ENCODE measurements around the gene ENPP6.
A peak's percentile ranks its signal among the peaks of the same experiment; 100 is the strongest.
"Not testable (repeated sequence)": the region's sequence is repeated elsewhere in the genome, so short reads cannot be mapped to it uniquely, and the experiment has no call there.

Gene ENPP6

GRCh38 chr4:184053434-184053833 is 164.2 kb downstream of the ENPP6 start:
- no peak overlapping the region for H3K4me3 Mint-ChIP-seq
- peaks cover 5% of the 10 kb centered on the region for H3K27me3 Mint-ChIP-seq
- no peak for DNase-seq
- H3K9me3 Mint-ChIP-seq = peaks cover 6% of the 10 kb centered on the region
- CTCF ChIA-PET = no interaction called here
- H3K36me3 Mint-ChIP-seq = no peaks in the 10 kb centered on the region
- no peaks in the 10 kb centered on the region for H3K4me1 Mint-ChIP-seq
- H3K27ac Mint-ChIP-seq = no peak overlapping the region

DNA sequence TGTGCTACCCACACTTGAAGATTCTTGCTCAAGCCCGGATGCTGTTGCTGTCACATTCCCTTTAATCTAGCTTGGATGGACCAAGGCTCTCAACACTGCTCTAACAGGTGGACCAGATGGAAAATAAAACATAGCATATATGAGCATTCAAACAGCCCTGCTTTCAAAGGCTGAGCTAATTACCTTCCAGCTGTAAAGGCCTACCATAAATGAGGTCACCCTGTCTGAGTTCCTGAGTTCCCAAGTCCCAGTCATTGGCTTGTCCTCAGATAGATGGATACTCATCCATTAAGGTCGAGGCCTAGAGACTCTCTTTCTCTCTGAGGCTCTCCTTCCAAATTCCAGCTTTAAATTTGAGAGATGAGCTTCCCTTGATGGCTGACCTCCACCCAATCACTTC is 165.1 kb downstream of the ENPP6 start:
- H3K27me3 Mint-ChIP-seq = peaks cover 5% of the 10 kb centered on the region
- peaks cover 6% of the 10 kb centered on the region for H3K9me3 Mint-ChIP-seq
- no peak for DNase-seq
- no peaks in the 10 kb centered on the region for H3K4me1 Mint-ChIP-seq
- no peaks in the 10 kb centered on the region for H3K36me3 Mint-ChIP-seq
- H3K4me3 Mint-ChIP-seq = no peak overlapping the region
- CTCF ChIA-PET = no interaction called here
- H3K27ac Mint-ChIP-seq = no peak overlapping the region

DNA sequence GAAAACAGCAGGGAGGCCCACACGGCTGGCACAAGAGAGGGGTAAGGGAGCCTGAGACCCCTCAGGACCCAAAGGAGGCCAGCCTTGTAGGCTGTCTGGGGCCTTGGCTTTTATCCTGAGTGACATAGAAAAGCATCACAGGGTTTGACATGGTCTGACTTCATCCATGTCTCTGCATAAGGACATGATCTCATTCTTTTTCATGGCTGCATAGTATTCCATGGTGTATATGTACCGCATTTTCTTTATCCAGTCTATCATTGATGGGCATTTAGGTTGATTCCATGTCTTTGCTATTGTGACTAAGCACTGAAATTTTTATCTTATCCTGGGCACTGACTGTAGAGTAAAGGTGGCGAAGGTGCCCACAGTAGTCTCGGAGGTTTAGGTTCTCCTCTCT is 166.4 kb downstream of the ENPP6 start:
- H3K4me1 Mint-ChIP-seq, H3K36me3 Mint-ChIP-seq, H3K9me3 Mint-ChIP-seq, CTCF ChIA-PET, DNase-seq, H3K4me3 Mint-ChIP-seq, H3K27me3 Mint-ChIP-seq, H3K27ac Mint-ChIP-seq: not testable (repeated sequence)

GRCh38 chr4:184046148-184046547 is 171.5 kb downstream of the ENPP6 start:
- H3K4me3 Mint-ChIP-seq = no peak overlapping the region
- H3K27ac Mint-ChIP-seq = no peak overlapping the region

GRCh38 chr4:184041156-184041555 is 176.5 kb downstream of the ENPP6 start:
- Mint-ChIP-seq H3K36me3 (no peaks in the 10 kb centered on the region), H3K4me3 (no peak overlapping the region), H3K27me3 (peaks cover 44% of the 10 kb centered on the region), H3K4me1 (no peaks in the 10 kb centered on the region), H3K27ac (no peak overlapping the region), H3K9me3 (peaks cover 5% of the 10 kb centered on the region)
- no peak for DNase-seq
- CTCF ChIA-PET = no interaction called here

More at GRCh38 chr4:184046148-184046547, 171.5 kb downstream of the ENPP6 start:
- CTCF ChIA-PET = no interaction called here
- DNase-seq = no peak
- no peaks in the 10 kb centered on the region for H3K4me1 Mint-ChIP-seq
- no peaks in the 10 kb centered on the region for H3K36me3 Mint-ChIP-seq
- H3K27me3 Mint-ChIP-seq = peaks cover 20% of the 10 kb centered on the region
- H3K9me3 Mint-ChIP-seq = peaks cover 7% of the 10 kb centered on the region

- DNase-seq = peak; percentile 29
- H3K9me3 Mint-ChIP-seq = no peaks in the 10 kb centered on the region
- no peaks in the 10 kb centered on the region for H3K36me3 Mint-ChIP-seq
- peak overlapping the region; percentile 51 for H3K4me3 Mint-ChIP-seq
- H3K4me1 Mint-ChIP-seq = no peaks in the 10 kb centered on the region
- H3K27me3 Mint-ChIP-seq = peaks cover 39% of the 10 kb centered on the region
- H3K27ac Mint-ChIP-seq = no peak overlapping the region
- CTCF ChIA-PET = no interaction called here
Measured at GRCh38 chr4:184039963-184040383, 177.7 kb downstream of the ENPP6 start.
